ENCODE data around the gene PDE4D.

DNA sequence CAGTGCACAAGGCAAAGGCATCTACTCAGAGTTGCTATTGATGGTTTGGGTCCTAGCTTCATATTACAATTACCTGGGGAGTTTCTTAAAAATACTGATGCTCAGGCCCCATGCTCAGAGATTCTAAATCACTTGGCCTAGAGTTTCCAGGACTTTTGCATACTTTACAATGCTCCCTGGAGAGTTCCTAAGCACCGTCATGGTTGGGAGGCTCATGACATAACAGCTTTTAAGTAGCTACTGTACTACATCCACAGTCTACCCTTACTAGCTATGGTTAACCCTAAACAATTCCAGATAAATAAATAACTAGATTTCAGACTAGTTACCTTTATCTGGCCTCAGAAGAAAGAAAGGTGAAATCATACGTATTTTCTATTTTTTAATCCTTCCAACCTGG is 414.4 kb downstream of the PDE4D start:
- TF ChIP-seq, protein P1, sequence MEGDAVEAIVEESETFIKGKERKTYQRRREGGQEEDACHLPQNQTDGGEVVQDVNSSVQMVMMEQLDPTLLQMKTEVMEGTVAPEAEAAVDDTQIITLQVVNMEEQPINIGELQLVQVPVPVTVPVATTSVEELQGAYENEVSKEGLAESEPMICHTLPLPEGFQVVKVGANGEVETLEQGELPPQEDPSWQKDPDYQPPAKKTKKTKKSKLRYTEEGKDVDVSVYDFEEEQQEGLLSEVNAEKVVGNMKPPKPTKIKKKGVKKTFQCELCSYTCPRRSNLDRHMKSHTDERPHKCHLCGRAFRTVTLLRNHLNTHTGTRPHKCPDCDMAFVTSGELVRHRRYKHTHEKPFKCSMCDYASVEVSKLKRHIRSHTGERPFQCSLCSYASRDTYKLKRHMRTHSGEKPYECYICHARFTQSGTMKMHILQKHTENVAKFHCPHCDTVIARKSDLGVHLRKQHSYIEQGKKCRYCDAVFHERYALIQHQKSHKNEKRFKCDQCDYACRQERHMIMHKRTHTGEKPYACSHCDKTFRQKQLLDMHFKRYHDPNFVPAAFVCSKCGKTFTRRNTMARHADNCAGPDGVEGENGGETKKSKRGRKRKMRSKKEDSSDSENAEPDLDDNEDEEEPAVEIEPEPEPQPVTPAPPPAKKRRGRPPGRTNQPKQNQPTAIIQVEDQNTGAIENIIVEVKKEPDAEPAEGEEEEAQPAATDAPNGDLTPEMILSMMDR (IDR thresholded peaks at IDR 0.05): no peak
- TF ChIP-seq ZFX (IDR thresholded peaks at IDR 0.05; ENCODE audit: borderline replicate concordance): no peak

Measured in 22Rv1 (cell line).